Measurements from ENCODE around the gene EBLN2.
"Not testable (repeated sequence)": the region's sequence is repeated elsewhere in the genome, so short reads cannot be mapped to it uniquely, and the experiment has no call there.

EBLN2 gene

DNA sequence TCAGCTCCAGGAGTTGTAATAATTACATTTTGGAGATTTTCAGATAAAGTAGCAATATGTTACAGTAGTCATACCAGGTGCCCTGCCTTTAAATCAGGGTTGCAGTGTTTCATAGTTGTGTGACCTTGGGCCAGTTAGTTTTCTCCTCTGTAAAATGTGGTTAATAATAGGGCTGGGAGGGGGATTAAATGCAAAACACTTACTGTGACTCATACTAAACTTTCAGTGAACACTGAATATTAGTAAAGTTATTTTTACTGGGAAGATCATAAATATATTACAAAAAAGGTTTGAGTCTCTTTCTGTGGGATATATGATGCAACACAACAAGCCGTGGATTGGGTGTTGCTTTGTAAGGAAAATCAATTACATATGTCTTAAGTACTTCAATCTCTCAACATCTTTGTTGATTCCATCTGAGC, 1.1 kb upstream of the EBLN2 start:
- no peak for DNase-seq (ENCODE audit: low spot score)

DNA sequence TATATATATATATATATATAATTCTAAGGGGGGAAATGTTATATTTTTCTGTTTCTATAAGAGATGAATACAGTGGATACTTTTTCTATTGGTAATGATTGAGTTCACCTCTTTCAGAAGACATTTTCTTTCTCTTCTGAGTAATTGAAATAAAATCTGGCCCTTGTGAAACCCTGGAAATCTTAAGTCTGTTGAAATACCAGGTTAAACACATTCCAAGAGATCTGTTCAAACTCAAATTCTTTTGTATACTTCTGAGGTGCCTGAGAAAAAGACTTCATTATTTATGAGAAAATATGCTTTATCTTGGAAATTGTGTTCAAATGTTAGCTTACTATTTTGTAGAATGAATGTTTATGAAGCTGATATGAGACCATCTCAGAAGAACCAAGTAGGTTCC, 4.8 kb downstream of the EBLN2 start:
- DNase-seq (ENCODE audit: low spot score), result not testable (repeated sequence)

DNA sequence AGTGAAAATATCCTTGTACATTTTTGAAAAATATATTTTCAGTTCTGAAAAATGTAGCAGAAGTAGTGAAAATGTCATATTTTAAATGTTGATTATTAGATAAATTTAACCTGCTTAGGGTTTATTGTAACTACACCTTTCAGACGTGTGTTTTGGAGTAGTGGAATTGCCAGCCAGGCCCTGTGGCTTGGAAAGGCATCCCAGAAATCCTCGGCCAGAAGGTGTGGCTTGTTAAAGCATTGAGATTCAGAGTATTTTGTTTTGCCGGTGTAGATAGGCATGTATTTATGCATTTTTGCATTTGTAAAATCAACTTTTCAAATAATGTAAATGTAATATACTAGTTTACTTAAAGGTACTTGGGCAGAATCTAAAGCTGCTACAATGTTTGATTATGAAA, 7.0 kb downstream of the EBLN2 start:
- DNase-seq (ENCODE audit: low spot score), result no peak

DNA sequence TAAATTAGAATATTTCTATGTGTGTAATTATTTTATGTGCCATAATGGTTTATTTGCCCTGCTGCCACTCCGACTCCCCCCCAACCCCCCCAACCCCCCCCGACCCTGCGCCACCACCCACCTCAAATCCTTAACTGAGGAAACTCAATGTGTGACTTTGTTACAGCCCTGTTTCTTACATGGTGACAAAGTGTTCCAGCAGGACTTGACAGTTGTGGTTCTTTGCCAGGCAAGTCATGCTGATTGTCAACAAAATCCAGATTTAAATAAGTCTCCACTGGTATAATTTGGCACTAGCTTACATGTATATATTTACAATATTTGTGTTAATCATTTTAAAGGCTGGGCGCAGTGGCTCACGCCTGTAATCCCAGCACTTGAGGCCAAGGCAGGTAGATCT, 7.7 kb downstream of the EBLN2 start:
- DNase-seq (ENCODE audit: low spot score), result no peak

DNA sequence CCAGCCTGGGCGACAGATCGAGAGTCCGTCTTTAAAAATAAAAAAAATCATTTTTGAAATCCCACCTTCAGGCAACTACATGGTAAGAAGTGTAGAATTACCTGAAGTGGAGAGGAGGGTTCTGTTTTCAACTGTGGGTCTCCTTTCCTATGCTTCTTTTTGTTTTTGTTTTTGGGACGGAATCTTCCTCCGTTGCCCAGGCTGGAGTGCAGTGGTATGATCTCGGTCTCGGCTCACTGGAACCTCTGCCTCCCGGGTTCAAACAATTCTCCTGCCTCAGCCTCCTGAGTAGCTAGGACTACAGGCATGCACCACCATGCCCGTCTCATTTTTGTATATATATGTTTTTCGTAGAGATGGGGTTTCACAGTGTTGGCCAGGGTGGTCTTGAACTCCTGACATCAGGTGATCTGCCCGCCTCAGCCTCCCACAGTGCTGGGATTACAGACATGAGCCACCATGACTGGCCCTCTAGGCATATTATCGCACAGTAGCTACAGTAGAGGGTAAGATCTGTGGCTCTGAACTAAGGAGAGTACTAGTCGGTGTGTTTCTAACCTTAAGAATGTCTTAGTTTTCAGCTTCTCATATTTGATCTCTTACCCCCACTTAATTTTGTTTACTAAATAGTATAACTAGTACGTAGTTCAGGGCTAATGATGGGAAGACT, 8.5 kb downstream of the EBLN2 start:
- DNase-seq (ENCODE audit: low spot score), result no peak

DNA sequence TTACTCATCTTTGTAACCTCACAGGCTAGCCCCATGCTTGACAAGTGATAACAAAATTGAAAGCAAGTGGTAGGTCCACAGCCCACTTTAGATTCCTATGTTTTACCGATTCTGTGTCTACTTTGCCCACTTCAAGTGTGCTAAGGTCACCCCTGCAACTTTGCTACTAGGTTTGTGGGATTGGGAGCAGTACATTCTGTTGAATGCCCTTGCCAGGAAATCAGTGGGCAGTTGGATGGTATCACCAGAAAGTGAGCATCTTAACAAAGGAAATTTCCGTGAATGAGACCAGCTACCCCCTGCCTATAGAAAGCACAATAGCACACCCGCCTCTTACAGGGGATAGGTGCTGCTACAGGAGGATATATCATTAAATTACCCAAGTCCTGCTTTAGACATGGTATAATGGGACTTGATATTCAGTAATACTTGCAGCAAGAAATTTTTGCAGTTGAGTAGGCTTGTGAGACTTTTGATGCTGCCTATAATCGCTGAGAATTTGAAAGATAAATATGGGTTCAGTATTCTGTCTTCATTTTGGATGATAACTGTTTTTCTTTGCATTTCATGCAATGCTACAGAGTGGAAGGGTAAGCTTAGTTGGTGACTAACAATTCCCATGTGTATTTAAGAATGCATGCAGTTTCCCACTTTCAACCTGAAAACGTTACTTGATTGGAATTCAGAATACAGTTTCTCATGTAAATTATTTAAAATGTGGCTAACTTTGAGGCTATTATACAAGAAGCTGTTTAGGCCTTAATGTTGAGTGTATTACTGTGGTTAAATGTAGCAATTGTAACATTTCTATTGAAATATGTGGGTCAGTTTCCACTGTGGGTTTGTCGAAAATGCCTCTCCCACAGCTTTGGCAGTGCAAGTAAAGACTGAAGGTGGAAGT, 9.5 kb downstream of the EBLN2 start:
- peak; percentile 56 for DNase-seq (ENCODE audit: low spot score)

DNA sequence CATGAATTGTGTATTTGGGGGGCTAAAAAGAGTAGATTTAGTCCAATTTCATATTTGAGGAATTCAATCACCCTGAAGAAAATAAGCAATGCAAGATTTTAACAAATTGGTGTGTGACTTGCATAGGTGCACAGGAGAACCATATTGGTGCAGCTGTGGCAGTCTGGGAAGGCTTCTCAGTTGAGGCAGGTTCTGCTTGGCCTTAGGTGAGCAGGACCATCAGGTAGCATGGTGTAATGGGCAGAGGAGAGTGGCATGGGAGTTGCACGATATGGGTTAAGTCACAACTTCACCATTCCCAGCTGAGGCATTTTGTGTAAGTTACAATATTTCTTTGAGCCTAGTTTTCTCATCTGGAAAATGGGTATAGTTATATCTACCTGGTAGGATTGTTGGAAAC, 10.5 kb downstream of the EBLN2 start:
- DNase-seq (ENCODE audit: low spot score), result no peak

DNA sequence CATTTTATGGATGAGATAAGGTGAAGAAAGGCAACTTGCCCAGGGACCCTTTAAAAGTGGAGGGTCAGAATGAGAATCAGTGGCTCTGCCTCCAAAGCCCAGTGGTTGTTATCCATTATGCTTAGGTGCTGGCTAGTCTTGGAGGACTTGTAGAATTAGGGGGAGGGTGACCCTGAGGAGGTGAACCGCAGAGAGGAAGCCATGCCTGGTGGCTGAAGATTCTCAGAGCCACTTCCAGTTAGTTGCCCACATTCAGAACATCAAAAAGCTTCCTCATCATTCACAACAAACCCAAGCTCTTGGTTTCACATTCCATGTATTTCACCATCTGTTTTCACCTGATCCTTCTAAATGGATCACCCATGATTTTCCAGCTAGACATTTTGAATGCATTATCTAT, 11.2 kb downstream of the EBLN2 start:
- no peak for DNase-seq (ENCODE audit: low spot score)

DNA sequence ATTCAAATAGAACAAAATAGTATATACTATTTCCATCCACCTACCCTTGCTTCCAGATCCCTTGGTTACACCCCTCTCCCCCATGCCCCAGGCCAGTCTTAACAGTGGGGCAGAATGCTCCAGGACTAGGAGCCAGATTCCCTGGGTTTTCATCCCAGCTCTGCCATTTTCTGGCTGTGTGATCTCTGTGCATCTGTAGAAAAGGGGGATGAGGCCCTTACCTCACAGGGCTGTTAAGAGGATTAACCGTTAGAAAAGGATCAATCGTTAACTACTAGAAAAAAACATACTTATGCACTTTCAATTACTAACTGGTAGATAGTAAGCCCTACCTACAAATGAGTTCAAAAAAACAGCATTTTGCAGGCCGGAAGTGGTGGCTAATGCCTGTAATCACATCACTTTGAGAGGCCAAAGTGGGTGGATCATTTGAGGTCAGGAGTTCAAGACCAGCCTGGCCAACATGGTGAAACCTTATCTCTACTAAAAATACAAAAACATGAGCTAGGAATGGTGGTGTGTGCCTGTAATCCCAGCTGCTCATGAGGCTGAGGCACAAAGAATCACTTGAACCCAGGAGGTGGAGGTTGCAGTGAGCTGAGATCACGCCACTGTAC, 11.7 kb downstream of the EBLN2 start:
- no peak for DNase-seq (ENCODE audit: low spot score)

DNA sequence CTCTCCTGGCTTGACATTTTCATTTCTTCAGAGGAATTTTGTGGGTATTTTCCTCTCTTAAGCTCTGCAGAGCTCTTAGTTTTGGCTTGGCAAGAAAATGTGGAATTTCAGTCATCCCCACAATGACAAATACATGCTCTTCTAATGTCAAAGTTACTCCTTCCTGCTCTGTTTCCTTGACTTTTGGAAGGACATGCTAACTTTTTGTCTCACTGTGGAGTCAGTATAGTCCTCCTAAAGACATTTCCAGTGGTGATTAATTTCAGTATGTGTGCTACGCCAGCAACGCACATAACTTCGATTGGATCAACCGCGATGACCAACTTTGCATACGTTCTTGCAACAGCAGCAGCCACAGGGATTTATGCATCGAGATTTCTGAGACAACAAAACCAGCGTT, 13.3 kb downstream of the EBLN2 start:
- DNase-seq (ENCODE audit: low spot score), result peak; percentile 39

DNA sequence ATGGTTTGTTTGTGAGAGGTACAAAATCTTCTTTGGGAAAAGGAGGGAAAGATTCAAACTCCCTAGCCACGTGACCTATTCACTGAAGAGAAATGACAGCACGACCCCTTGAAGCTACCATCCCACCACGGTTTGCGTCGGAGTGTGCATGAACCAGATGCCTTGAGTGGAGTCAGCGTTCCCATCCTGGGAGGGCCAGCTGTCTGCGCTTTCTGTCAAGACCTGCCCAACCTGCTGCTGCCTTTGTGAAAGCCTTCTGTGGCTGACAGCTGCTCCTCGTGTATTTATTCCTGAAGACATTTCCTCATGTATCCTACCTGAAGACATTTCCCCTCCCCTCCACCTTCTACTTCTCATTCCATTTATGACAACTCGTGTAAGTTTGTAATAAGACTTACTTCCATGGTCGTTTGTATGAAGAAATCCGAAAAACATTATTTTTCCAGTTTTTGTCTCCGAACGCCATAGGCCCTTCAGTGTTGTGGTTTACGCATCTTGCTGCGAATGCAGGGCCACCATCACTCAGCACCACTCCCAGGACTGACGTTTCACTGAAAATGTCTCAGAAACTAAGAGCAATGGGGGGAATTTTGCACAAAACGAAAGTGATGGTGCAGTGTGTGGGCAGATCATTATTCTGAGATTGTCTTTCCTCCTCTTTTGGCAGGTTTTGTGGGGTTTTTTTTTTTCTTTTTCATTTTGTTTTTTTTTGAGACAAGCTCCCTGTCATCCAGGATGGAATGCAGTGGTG, 18.9 kb downstream of the EBLN2 start:
- DNase-seq (ENCODE audit: low spot score), result no peak

DNA sequence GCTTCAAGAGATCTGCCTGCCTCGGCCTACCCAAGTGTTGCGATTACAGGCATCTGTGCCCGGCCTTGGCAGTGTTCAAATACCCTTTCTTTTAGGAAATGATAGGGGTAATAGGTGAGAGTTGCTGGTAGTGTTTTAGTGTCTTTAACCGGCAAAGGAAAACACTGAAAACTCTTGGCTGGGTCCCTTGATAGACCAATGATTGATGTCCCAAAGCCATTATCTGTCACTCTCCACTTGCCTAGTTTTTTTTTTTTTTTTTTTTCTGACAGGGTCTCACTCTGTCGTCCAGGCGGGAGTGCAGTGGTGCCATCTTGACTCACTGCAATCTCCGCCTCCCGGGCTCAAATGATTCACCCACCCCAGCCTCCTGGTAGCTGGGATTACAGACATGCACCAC, 19.7 kb downstream of the EBLN2 start:
- no peak for DNase-seq (ENCODE audit: low spot score)

DNA sequence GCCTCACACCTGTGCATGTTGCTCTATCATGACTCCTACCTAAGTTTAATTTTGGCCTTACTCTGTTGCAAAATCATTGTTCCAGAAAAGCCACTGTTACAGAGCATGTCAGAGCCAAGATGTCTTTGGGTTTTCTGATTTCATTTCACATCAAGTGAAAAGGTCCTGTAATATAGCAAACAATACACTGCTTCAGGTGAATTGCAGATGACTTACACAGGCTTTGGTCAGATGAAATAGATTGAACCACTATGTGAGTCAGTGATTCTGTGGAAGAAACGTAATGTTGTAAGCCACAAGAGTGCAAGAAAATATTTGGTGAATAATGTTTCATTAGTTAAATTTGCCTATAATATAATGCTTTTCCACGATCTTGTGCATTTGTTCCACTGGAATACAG, 22.7 kb downstream of the EBLN2 start:
- no peak for DNase-seq (ENCODE audit: low spot score)

DNA sequence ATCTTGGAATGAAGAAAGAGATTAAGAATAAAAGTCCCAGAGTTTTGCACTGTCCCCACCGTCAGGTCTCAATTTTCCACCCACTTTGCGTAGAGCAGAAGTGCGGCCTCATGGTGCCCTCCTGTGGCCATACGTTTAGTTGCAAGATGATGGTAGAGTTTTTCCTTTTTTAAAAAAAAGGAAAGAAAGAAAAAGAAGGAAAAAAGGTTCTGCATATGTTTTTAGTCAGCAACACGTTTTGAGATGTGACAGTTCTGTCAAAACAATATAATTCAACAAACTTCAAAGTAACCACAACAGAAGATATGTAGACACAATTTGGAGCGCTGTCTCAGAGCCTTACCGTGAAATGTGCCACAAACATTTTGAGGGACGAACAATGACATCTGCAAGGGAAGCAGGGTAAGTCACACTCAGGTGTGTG, 24.6 kb downstream of the EBLN2 start:
- peak; percentile 72 for DNase-seq (ENCODE audit: low spot score)

DNA sequence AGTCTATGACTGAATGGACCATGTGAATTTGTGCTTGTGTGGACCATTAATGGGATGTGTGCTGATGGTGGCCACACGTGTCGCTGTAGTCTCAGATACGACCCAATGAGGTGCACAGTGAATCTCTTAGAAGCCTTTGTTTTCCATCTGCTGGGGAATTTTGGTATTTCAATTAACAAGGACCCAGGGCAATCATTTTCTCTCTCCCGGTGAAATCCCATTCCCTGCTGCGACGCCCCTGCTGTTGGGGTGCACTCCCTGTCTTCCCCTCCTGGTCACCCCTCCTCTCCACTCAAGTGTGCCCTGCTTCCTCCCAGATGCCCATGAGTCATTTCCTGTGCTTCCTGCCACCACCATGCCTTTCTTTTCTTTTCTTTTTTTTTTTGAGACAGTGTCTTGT, 32.7 kb downstream of the EBLN2 start:
- peak; percentile 30 for DNase-seq (ENCODE audit: low spot score)

DNA sequence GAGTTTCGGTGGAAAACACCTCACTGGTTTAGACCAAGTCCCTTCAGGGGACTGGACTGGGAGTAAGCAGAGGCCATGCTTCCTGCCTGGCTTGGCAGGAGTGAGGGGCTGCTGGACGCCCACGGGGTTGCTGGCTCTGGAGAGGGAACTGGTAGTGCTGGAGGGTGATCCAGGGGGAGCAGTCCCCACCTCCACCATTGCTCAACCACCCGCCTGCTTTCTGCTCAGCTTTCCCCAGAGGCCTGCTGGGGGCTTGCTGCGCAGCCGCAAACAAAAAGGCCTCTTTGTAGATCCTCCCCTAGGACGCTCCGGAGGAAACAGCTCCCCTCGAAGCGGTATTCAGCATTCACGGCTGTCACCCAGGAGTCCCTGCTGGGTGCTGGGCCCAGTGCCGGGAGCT, 33.5 kb downstream of the EBLN2 start:
- DNase-seq (ENCODE audit: low spot score), result no peak

DNA sequence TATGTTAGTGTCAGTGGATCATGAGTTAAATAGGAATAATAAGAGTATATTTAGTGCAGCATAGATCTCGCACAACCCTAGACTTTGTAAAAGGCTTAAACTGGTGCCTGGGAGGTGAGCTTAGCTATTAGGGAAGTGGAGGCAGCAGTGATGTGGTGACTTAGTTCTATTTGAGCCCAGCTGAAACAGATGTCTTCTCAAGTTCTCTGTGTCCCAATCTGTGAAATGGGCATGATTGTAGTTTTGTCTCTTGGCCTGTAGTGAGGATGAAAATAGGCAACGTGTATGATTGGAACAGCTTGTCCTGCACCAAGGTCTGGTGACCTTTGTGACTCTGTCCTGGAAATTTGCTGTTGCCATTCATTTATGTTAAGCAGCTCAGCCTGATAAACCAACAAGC, 34.7 kb downstream of the EBLN2 start:
- no peak for DNase-seq (ENCODE audit: low spot score)

DNA sequence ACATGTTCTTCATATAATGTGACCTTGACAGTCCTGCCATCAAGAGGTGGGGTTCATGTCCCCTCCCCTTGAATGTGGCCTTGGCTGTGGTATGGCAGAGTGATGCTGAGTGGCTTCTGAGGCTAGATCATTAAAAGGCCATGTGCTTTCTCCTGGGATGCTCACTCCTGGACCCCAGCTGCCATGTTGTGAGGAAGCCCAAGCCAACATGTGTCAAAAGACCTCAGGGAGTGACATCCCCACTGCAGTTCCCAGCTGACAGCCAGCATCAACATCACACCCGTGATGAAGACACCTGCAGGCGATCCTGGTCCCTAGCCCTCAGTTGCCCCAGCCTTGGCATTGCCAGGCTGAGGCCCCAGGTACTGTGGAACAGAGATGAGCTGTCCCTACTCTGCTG, 36.6 kb downstream of the EBLN2 start:
- no peak for DNase-seq (ENCODE audit: low spot score)

DNA sequence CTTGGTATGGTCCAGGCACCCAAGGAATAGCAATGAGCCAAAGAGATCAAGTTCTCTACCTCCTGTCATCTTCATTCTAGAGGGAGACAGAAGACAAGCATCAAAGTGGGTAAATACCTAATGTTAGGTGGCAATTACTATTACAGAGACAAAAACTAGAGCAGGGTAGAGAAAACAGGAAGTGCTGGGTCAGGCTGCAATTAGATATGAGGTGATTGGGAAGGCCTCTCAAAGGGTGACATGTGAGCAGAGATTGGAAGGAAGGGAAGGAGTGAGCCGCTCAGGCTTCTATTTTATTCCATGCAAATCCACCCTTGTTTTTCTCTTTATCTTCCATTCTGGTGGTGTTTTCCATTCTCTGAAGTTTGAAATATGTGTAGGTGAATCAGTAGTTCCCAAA, 37.4 kb downstream of the EBLN2 start:
- DNase-seq (ENCODE audit: low spot score), result no peak

DNA sequence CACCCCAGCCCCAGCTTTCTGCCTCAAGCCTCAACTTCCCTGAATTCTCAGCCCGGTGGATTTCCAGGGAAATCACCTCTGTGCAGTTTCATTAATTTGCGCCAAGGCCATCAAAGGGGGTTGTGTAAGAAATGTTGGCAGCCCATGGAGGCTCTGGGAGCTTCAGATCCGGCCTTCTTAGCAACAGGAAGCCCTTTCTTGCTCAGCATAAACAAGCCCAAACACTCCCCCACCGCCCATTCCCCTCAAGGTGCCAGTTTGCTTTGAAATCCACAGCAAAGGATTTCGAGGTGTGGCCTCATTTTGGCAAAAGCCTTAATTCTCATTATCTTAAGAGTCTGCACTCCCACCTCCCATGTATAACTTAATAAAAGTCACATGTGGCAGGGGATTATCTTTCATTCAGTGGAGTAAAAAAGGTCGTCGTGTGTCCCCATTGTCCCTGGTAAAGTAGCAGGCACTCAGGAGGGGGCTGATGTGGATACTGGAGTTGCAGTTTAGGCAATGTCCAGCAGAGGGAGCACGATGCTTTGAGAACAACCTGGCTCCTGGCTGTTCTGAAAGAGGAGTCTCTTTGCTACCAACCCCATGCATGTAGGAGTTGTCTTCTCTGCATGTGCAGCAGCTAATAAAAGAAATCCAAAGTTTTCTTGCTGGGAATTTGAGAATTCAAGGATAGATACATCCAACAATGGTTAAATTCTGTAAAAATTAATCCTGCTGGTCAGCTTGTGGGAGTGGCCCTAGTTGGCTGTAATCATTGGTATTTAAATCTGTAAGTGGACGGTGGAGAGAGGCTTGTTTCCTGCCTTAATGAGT, 39.5 kb downstream of the EBLN2 start:
- DNase-seq (ENCODE audit: low spot score), result peak; percentile 94

DNA sequence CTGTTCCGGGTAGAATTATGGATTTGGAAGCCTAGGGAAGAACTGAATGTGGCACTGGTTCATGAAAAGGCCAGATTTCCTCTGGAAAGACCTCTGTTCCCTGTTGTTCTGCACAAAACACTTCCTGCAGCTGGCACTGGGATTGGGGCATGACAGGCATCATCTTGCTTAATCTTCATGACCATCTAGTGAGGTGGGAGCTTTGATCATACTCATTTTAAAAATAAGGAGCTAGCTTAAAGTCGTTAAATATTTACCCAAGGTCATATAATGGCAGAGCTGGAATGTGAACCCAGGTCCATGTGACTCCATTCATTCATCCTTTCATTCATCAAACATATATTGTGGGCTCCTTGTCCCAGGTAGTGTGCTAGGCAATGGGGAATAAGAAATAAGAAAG, 40.4 kb downstream of the EBLN2 start:
- no peak for DNase-seq (ENCODE audit: low spot score)

DNA sequence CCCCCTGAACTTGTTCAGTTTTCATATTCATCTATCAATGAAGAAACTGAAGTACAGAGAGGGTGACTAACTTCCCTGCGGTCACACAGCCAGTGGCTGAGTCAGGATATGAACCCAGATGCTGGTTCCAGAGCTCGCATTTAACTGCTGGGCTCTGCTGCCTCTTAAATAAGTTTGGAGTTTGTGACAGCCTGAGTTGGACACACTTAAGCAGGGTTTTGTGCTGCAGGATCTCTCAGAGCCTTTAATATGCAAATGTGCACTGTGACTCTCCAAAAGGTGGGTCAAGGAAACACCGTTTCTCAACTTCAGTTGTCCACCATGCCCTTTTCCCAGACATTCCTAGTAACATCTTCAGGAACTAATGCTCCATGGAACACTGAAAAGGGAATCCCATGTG, 45.8 kb downstream of the EBLN2 start:
- DNase-seq (ENCODE audit: low spot score), result no peak
